PFSK-1 (cell line): Measurements from ENCODE around the gene STXBP5L.

Source experiments
- FOXP2 ChIP-seq: optimal IDR thresholded peaks from 2 replicates; pipeline ENCODE3; 2011; ENCODE audit warnings: borderline replicate concordance, control low read depth, inconsistent platforms; ENCODE audit not compliant: insufficient read depth; ENCODE audit errors: extremely low read length, extremely low read depth
- POLR2AphosphoS5 ChIP-seq: IDR thresholded peaks from 2 replicates; pipeline ENCODE4 v1.6.1; 2012; ENCODE audit warnings: low read depth, mild to moderate bottlenecking, control low read depth, low read length, moderate library complexity
- REST ChIP-seq, 2 experiments: IDR thresholded peaks; 2 replicates each; pipeline versions ENCODE4 v1.6.1 to v1.8.0; 2011 to 2012; ENCODE audit warnings: low read depth in 2 of 2, low read length in 2 of 2, control low read depth in 1 of 2, inconsistent platforms in 1 of 2, mild to moderate bottlenecking in 1 of 2, moderate library complexity in 1 of 2; ENCODE audit not compliant: insufficient read depth in 1 of 2
- SIN3A ChIP-seq: IDR thresholded peaks from 2 replicates; pipeline ENCODE4 v1.6.1; 2012; ENCODE audit warnings: mild to moderate bottlenecking, low read length, moderate library complexity, borderline replicate concordance; ENCODE audit not compliant: insufficient read depth
- TAF1 ChIP-seq: IDR thresholded peaks from 2 replicates; pipeline ENCODE4 v1.6.1; 2012; ENCODE audit warnings: low read length, control low read depth, borderline replicate concordance; ENCODE audit not compliant: insufficient read depth

STXBP5L gene

DNA sequence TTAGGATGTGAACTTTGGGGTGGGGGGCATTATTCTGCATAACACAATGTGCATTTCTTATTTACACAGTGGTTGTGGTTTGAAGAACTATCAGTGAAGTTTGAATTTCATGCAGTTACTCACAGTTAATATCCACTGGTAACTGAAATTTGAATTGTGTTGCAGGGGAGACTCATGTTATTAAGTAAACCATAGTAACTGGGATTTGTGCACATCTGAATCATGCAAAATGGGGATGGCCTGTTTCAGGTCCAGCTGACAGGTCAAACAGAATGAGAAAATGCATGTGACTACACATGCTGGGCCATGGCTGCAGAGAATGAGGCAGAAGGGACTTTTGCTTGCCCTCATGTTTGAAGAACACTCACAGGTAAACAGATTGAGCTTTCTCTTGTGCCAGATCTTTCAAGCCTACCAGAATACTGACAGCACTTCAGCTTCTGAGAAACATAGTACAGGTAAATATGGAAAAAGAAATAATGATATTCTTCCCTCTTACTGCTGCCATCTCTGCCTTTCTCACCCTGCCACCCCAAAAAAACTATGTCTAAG lies 522.7 kb downstream of the STXBP5L start:
- TF ChIP-seq REST (IDR thresholded peaks at IDR 0.05; ENCODE audit: insufficient read depth in 1 of 2, low read depth in 2 of 2, low read length in 2 of 2) = no peak
- no peak for TF ChIP-seq FOXP2
- TF ChIP-seq SIN3A = no peak
- TF ChIP-seq TAF1 = no peak
- TF ChIP-seq POLR2AphosphoS5 = no peak

- TF ChIP-seq TAF1 = no peak
Observed at GRCh38 chr3:121431726-121432517, 523.9 kb downstream of the STXBP5L start.

DNA sequence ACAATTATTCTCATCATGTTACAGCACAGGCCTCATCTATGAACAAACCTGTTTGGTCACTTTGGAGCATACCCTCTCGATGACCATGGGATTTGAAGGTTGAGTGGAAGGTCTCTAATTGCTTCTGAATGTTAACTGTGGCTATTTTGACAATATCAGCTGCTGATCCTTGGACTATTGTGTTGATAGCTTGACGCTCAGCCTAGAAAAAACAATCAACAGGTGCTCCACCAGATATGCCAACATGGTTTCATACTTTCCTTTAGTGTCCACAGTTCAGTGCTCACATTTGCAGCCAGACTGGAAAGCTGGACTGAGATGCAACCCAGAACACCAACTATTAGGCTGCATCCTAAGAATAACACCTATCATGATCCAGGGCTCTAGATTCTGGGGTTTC lies 528.1 kb downstream of the STXBP5L start:
- no peak for TF ChIP-seq FOXP2

GRCh38 chr3:121436641-121437040 lies 528.6 kb downstream of the STXBP5L start:
- no peak for TF ChIP-seq POLR2AphosphoS5
- TF ChIP-seq REST (IDR thresholded peaks at IDR 0.05; ENCODE audit: insufficient read depth in 1 of 2, low read depth in 2 of 2, low read length in 2 of 2) = no peak
- TF ChIP-seq SIN3A = no peak
- TF ChIP-seq FOXP2 = no peak
- TF ChIP-seq TAF1 = no peak

GRCh38 chr3:121443456-121443855 lies 535.5 kb downstream of the STXBP5L start:
- TF ChIP-seq POLR2AphosphoS5 = no peak
- no peak for TF ChIP-seq TAF1
- TF ChIP-seq FOXP2 = no peak
- TF ChIP-seq SIN3A = no peak
- no peak for TF ChIP-seq REST (IDR thresholded peaks at IDR 0.05; ENCODE audit: insufficient read depth in 1 of 2, low read depth in 2 of 2, low read length in 2 of 2)

- TF ChIP-seq FOXP2 (no peak), POLR2AphosphoS5 (no peak), TAF1 (no peak), SIN3A (no peak), REST (IDR thresholded peaks at IDR 0.05; ENCODE audit: insufficient read depth in 1 of 2, low read depth in 2 of 2, low read length in 2 of 2) (no peak)
Observed at GRCh38 chr3:121462565-121462964, 554.6 kb downstream of the STXBP5L start.
